Suprapubic skin (tissue), 3 donors: Measurements from ENCODE around the gene KIRREL3.

ENCODE experiments used
- CTCF ChIP-seq, 2 donors: fragments of 200-600 bp in 1 of 2; fragments of 450-650 bp in 1 of 2; sonication (generic) in 1 of 2; IDR thresholded peaks; one replicate each; pipeline ENCODE4 v1.5.1; 2016 to 2019; ENCODE audit warnings: antibody characterized with exemption in 2 of 2, mild to moderate bottlenecking in 1 of 2, moderate library complexity in 1 of 2
- POLR2A ChIP-seq, 2 donors: fragments of 450-650 bp; IDR thresholded peaks; one replicate each; pipeline ENCODE4 v1.6.1; 2017; ENCODE audit warnings: antibody characterized with exemption in 2 of 2, mild to moderate bottlenecking in 2 of 2, moderate library complexity in 2 of 2

GRCh38 chr11:126501641-126502040, 498.9 kb downstream of the KIRREL3 start:
- TF ChIP-seq POLR2A (IDR thresholded peaks at IDR 0.05), result no peak
- TF ChIP-seq CTCF (IDR thresholded peaks at IDR 0.05), result no peak
